ENCODE data around the gene HAVCR1.
"Not testable (repeated sequence)": the region's sequence is repeated elsewhere in the genome, so short reads cannot be mapped to it uniquely, and the experiment has no call there.

The HAVCR1 gene

DNA sequence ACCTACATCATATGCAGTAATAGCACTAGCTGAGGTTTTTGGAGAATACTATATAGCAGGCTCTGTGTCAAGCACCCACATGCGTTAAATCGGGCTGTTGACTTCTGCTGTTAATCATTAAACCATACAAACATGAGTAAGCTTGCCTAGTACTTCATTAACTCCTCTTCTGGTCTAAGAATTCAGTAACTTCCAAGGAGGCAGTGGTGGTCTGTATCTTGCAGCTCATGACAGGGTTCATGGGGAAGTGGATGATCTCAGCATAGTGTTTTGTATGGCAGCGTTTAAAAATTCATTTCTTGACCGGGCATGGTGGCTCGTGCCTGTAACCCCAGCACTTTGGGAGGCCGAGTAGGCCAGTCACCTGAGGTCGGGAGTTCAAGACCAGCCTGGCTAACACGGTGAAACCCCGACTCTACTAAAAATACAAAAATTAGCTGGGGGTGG is at the start of gene HAVCR1:
Gene HAVCR1, minus strand, starts transcription at position 24 of the 447 bp plus-strand sequence. CDS start 1,173 bp downstream, outside the sequence.
- no peak for DNase-seq

GRCh38 chr5:157107508-157107907 is 48.6 kb upstream of the HAVCR1 start:
- no peak for DNase-seq

- no peak for DNase-seq
Observed at GRCh38 chr5:157106630-157107461, 47.9 kb upstream of the HAVCR1 start.

- DNase-seq: no peak
Observed at GRCh38 chr5:157100140-157100679, 41.3 kb upstream of the HAVCR1 start.

DNA sequence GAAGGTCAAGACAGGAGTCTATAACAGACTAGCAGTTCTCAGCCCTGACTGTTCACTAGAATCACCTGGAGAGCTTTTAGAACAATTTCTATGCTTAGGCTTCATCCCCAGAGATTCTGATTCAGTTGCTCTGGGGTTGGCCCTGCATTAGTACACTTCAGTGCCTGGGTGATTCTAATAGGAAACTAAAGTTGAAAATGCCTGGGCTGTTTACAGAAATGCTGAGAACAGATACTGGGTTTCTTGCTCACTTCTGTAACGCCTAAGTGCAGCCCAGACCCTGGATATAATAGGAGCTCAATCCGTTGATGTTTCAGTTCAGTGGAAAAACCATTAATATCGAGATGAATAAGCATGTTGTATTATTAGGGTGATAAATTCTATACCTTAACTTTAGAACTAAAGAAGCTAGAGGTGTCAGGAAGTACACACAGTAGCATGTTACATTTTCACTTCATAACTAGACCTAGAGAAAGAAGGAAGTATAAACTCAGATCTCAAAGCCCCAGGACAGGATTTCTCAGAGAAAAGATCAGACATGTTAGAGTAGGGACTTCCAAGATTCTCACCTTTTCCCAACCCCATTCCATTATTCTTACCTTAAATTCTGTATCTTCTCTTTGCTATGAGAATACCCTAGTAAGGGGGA is 29.6 kb upstream of the HAVCR1 start:
- no peak for DNase-seq

GRCh38 chr5:157086751-157087359 is 27.9 kb upstream of the HAVCR1 start:
- no peak for DNase-seq

GRCh38 chr5:157085930-157086329 is 27.0 kb upstream of the HAVCR1 start:
- DNase-seq: no peak

DNA sequence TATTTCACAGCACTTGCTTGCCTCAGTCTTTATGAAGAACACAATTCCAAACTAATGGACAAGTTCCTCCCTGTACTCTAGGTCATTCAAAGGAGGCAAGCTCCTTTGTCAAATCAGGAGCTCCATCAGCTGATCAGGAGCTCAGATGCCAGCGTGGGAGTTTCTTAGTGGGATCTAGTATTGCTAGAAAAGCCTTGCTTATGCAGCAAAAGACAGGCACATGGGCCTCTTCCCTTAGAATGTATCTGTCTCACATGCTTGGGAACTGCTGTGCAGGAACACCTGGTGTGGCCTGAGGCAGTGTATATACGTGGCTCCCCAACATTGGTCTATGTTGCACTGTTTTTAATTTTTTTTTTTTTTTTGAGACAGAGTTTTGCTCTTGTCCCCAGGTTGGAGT is 21.4 kb upstream of the HAVCR1 start:
- DNase-seq: no peak

DNA sequence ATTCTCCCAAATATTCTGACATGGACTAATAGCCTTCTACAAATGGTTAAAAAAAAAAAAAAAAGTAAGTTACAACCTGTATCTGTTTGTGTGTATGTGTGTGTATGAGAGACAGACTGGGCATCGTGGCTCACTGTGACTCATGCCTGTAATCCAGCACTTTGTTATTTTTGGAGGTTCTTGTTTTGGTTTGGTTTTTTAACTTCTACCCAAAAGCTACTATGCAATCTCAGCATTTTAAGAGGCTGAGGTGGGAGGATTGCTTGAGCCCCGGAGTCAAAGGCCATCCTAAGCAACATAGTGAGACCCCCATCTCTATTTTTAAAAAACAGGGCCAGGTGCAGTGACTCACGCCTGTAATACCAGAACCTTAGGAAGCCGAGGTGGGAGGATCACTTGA is 17.6 kb upstream of the HAVCR1 start:
- DNase-seq: no peak

DNA sequence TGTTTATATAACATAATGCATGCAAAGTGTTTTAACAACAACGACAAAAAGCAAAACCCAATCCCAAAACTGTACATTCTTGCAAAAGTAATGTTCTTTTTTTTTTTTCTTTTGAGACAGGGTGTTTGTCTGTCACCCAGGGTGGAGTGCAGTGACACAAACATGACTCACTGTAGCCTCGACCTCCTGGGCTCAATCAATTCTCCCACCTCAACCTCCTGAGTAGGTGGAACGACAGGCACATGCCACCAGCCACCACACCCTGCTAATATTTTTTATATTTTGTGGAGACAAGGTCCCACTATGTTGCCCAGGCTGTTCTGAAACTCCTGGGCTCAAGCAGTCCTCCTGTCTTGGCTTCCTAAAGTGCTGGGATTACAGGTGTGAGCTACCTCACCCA is 13.6 kb upstream of the HAVCR1 start:
- DNase-seq: no peak

GRCh38 chr5:157069949-157070348 is 11.0 kb upstream of the HAVCR1 start:
- DNase-seq: no peak

DNA sequence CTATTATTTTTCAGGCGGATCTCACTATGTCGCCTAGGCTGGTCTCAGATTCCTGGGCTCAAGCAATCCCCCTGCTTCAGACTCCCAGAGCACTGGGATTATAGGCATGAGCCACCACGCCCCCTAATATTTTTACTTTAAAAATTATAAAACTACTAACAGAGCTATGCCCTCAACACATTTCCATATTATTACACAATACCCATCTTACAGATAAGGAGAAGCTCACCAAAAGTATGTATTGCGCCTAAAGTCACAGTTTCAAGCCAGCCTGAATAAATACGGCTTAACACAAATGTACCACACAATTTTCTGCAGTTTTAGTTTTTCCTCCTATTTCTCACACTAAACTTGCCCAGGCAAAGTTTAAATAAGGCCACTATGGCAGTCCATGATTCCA is 9.9 kb upstream of the HAVCR1 start:
- no peak for DNase-seq

- DNase-seq: no peak
Observed at GRCh38 chr5:157068339-157068738, 9.4 kb upstream of the HAVCR1 start.

DNA sequence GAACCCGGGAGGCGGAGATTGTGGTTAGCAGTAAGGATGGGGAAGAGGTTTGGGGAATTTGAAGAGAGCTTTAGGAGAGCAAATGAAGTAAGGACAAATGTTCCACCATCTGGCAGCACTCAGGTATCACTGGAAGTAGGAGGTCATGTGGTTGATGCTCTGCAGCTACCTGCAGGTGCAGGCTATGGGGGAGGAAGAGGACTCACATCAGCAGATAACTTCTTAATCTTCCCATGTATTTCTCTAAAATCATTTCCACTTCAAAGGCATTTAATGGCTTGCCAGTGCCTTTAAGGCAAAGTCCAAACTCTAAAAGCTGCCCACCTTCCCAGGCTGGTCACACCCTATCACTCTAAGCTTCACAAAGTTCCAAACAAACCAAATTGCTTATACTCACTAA is 8.1 kb upstream of the HAVCR1 start:
- DNase-seq: no peak

DNA sequence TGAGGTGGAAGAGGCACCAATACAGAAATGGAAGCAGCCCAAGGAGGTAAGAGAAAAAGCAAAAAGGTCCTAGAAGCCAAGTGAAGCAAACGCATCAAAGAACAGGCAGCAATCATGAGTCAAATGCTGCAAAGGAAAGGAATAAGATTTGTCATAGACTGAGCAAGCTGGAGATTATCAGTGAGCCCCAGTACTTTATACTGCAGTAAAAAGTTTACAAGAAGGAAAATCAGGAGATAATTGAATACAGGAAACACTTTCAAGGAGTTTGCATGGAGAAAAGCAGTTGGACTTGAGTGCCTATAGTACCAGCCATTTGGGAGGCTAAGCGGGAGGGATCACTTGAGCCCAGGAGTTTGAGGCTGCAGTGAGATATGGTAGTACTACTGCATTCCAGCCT is 7.2 kb upstream of the HAVCR1 start:
- no peak for DNase-seq

DNA sequence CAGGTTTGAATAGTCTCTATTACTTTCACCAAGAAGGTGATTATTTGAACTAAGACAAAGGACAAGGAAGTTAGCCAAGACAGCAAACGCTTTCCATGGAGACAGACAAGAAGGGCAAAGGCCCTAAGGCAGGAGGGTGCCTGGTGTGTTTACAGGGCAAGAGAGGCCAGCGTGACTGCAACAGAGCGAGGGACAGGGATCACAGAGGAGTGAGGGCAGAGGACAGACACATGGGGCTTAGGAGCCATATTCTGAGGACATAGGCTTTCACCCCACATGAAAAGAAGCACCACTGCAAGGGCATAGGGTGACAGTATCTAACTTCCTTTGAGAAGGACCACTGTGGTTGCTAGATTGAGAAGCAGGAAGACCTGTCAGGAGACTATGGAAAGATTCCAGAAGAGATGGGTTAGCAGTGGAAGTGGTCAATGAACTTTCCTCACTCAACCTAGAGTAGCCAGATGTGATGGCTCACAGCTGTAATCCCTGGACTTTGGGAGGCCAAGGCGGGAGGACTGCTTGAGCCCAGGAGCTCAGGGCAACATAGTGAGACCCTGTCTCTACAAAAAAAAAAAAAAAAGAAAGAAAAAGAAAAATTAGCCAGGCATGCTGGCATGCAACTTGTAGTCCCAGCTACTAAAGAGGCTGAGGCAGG is 5.0 kb upstream of the HAVCR1 start:
- no peak for DNase-seq

- no peak for DNase-seq
Observed at GRCh38 chr5:157059891-157060290, 975 bp upstream of the HAVCR1 start.

DNA sequence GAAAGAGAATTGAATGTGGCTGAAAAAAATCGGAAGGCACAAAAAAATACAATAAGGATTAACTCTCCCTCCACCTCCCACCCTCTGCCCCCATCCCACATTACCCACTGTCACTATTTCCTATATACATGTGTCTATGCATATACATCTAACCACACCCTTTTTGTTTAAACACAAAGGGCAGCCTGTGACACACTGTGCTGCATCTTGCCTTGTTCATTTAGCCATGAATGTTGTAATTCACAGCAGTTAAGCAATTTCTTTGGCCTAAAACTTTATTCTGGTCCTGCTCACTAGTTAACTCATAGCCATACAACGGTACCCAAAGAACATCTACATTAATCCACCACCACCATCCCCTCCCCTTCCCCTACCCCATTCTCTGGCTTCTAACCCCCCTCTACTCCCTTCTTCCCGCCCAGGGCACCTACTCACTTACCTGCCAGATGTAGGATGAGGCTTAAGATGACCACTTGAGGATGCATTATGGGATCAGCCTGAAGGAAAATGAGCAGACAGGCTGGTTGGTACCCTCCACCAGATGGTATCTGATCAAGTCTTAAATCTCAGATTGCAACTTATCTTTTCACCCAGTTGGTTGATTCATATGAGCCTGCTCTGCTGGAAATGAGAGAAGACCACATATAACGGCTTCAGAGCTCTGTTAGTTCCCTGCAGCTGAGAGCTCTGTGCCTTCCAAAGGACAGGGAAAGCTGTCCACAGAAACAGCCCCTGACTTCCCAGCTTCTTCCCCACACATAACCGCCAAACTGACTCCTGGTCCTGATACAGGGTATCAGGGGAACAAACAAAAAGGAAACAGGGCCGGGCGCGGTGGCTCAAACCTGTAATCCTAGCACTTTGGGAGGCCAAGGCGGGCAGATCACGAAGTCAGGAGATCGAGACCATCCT is 1.2 kb downstream of the HAVCR1 start:
- no peak for DNase-seq

DNA sequence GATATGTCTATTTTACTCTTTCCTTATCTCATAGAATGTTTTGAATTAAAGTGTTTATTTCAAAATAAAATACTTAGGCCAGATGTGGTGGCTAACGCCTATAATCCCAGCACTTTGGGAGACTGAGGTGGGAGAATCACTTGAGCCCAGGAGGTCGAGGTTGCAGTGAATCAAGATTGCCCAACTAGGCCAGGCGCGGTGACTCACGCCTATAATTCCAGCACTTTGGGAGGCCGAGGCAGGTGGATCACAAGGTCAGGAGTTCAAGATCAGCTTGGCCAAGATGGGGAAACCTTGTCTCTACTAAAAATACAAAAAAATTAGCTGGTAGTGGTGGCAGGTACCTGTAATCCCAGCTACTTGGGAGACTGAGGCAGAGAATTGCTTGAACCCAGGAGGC is 2.1 kb downstream of the HAVCR1 start:
- DNase-seq: not testable (repeated sequence)

- DNase-seq: no peak
Observed at GRCh38 chr5:157051604-157052245, 7.2 kb downstream of the HAVCR1 start.

DNA sequence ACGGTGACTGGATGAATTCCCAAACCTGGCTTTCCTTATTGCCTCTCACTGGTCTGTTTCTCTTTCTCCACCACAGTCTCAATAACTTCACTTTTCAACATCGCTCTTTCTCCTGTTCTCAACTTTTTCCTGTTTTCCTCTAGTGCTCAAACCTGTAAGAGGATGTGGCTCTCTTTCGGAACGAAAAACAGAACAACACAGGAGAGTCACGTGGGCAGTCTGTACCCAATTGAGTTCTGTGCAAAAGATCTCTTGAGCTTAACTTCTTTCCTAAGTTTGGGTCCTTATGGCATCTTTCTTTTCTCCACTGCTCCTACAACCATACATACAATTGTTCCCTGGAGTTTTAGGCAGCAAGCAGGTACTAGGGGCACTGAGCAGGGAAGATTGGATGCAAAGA is 8.9 kb downstream of the HAVCR1 start:
- DNase-seq: no peak

DNA sequence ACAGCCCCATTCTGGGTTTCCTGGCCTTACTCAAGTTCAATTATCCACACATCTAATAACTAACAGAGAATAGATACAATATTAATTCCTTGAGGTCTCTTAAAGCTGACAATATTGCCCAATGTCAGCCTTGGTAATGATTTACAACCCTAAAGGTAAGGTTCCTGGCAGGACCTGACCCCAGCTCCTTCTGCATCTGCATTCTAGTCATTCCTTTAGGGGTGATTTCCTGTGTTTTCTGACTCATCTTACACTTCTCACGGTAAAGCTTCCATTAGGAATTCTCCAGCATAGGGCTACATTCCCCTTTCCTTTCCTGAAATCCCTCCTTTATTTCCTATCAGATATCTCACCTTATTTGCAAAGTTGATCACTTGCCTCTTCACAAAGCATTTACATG is 9.3 kb downstream of the HAVCR1 start:
- DNase-seq: peak; percentile 30

Data from 8988T (cell line).